Neural progenitor cell (in vitro differentiated cells): Measurements from ENCODE around the gene IER5.

Experiments
- CTCF ChIP-seq: fragments of 200-600 bp; sonication (generic); IDR thresholded peaks from 2 replicates; pipeline ENCODE4 v1.5.1; 2017; ENCODE audit warnings: antibody characterized with exemption, mild to moderate bottlenecking
- EZH2 ChIP-seq: fragments of 200-600 bp; sonication (generic); IDR thresholded peaks from 2 replicates; pipeline ENCODE4 v1.6.1; 2017; ENCODE audit warnings: antibody characterized with exemption, mild to moderate bottlenecking, moderate library complexity
- EZH2phosphoT487 ChIP-seq: fragments of 200-600 bp; sonication (generic); IDR thresholded peaks from 2 replicates; pipeline ENCODE4 v1.6.1; 2017; ENCODE audit warnings: antibody characterized with exemption

- TF ChIP-seq CTCF (no peak), EZH2 (no peak), EZH2phosphoT487 (no peak)
Observed at GRCh38 chr1:181060066-181060465, 28.4 kb upstream of the IER5 start.
